ENCODE data around the gene ADGRD1. TPM values are rescaled to one million over a fixed set of nuclear protein-coding genes. Genes with fewer than 3 reads are reported as not detected.

Gene ADGRD1
- total and polyA plus RNA-seq, 4 donors = 9.9 to 15.4 (median 12.7) TPM

GRCh38 chr12:131084341-131085011 is 130.8 kb downstream of the ADGRD1 start:
- DNase-seq (ENCODE audit: low read depth in 4 of 6, low spot score in 6 of 6) = no peak
- H3K36me3 ChIP-seq (ENCODE audit: control insufficient read depth, insufficient read depth, low read length) = peaks cover 4% of the 10 kb centered on the region
- 94% methylated on average over 20 of the region's 28 CpGs for WGBS (ENCODE audit: insufficient coverage)
- no peaks in the 10 kb centered on the region for H3K27me3 ChIP-seq (ENCODE audit: control insufficient read depth, insufficient read depth, low read length)
- H3K4me3 ChIP-seq (ENCODE audit: low read depth, low read length) = no peak overlapping the region
- H3K4me1 ChIP-seq (ENCODE audit: control insufficient read depth, insufficient read depth, low read length) = no peaks in the 10 kb centered on the region
- H3K9me3 ChIP-seq (ENCODE audit: control insufficient read depth, insufficient read depth, low read length) = peaks cover 3% of the 10 kb centered on the region
- no peak overlapping the region for H3K27ac ChIP-seq (ENCODE audit: low read depth, low read length)

- H3K27me3 ChIP-seq (ENCODE audit: control insufficient read depth, insufficient read depth, low read length) = no peaks in the 10 kb centered on the region
- no peaks in the 10 kb centered on the region for H3K4me1 ChIP-seq (ENCODE audit: control insufficient read depth, insufficient read depth, low read length)
- DNase-seq (ENCODE audit: low read depth in 4 of 6, low spot score in 6 of 6) = no peak
- H3K36me3 ChIP-seq (ENCODE audit: control insufficient read depth, insufficient read depth, low read length) = peaks cover 4% of the 10 kb centered on the region
- H3K4me3 ChIP-seq (ENCODE audit: low read depth, low read length) = no peak overlapping the region
- no peak overlapping the region for H3K27ac ChIP-seq (ENCODE audit: low read depth, low read length)
- WGBS (ENCODE audit: insufficient coverage) = 91% methylated on average over 20 of the region's 22 CpGs
- peaks cover 3% of the 10 kb centered on the region for H3K9me3 ChIP-seq (ENCODE audit: control insufficient read depth, insufficient read depth, low read length)
Observed at GRCh38 chr12:131085125-131085815, 131.6 kb downstream of the ADGRD1 start.

- 95% methylated on average over 17 of the region's 24 CpGs for WGBS (ENCODE audit: insufficient coverage)
- H3K4me3 ChIP-seq (ENCODE audit: low read depth, low read length) = no peak overlapping the region
- no peaks in the 10 kb centered on the region for H3K27me3 ChIP-seq (ENCODE audit: control insufficient read depth, insufficient read depth, low read length)
- no peak overlapping the region for H3K27ac ChIP-seq (ENCODE audit: low read depth, low read length)
- H3K4me1 ChIP-seq (ENCODE audit: control insufficient read depth, insufficient read depth, low read length) = no peaks in the 10 kb centered on the region
- DNase-seq (ENCODE audit: low read depth in 4 of 6, low spot score in 6 of 6) = no peak
- peaks cover 4% of the 10 kb centered on the region for H3K36me3 ChIP-seq (ENCODE audit: control insufficient read depth, insufficient read depth, low read length)
- H3K9me3 ChIP-seq (ENCODE audit: control insufficient read depth, insufficient read depth, low read length) = no peaks in the 10 kb centered on the region
Observed at GRCh38 chr12:131085816-131086591, 132.3 kb downstream of the ADGRD1 start.

GRCh38 chr12:131087302-131087818 is 133.7 kb downstream of the ADGRD1 start:
- Histone ChIP-seq H3K27me3 (ENCODE audit: control insufficient read depth, insufficient read depth, low read length) (no peaks in the 10 kb centered on the region), H3K9me3 (ENCODE audit: control insufficient read depth, insufficient read depth, low read length) (no peaks in the 10 kb centered on the region), H3K4me1 (ENCODE audit: control insufficient read depth, insufficient read depth, low read length) (no peaks in the 10 kb centered on the region), H3K4me3 (ENCODE audit: low read depth, low read length) (no peak overlapping the region), H3K36me3 (ENCODE audit: control insufficient read depth, insufficient read depth, low read length) (peaks cover 4% of the 10 kb centered on the region), H3K27ac (ENCODE audit: low read depth, low read length) (no peak overlapping the region)
- no peak for DNase-seq (ENCODE audit: low read depth in 4 of 6, low spot score in 6 of 6)
- 88% methylated on average over 19 of the region's 24 CpGs for WGBS (ENCODE audit: insufficient coverage)

- no peak overlapping the region for H3K4me3 ChIP-seq (ENCODE audit: low read depth, low read length)
- H3K27ac ChIP-seq (ENCODE audit: low read depth, low read length) = no peak overlapping the region
- H3K4me1 ChIP-seq (ENCODE audit: control insufficient read depth, insufficient read depth, low read length) = no peaks in the 10 kb centered on the region
- no peak for DNase-seq (ENCODE audit: low read depth in 4 of 6, low spot score in 6 of 6)
- no peaks in the 10 kb centered on the region for H3K27me3 ChIP-seq (ENCODE audit: control insufficient read depth, insufficient read depth, low read length)
- H3K9me3 ChIP-seq (ENCODE audit: control insufficient read depth, insufficient read depth, low read length) = no peaks in the 10 kb centered on the region
- peaks cover 4% of the 10 kb centered on the region for H3K36me3 ChIP-seq (ENCODE audit: control insufficient read depth, insufficient read depth, low read length)
- WGBS (ENCODE audit: insufficient coverage) = 83% methylated on average over 34 of the region's 38 CpGs
Observed at GRCh38 chr12:131087991-131088700, 134.4 kb downstream of the ADGRD1 start.

GRCh38 chr12:131088701-131089530 is 135.2 kb downstream of the ADGRD1 start:
- DNase-seq (ENCODE audit: low read depth in 4 of 6, low spot score in 6 of 6) = no peak
- Histone ChIP-seq H3K27me3 (ENCODE audit: control insufficient read depth, insufficient read depth, low read length) (no peaks in the 10 kb centered on the region), H3K27ac (ENCODE audit: low read depth, low read length) (no peak overlapping the region), H3K36me3 (ENCODE audit: control insufficient read depth, insufficient read depth, low read length) (peaks cover 4% of the 10 kb centered on the region), H3K4me3 (ENCODE audit: low read depth, low read length) (no peak overlapping the region), H3K9me3 (ENCODE audit: control insufficient read depth, insufficient read depth, low read length) (no peaks in the 10 kb centered on the region), H3K4me1 (ENCODE audit: control insufficient read depth, insufficient read depth, low read length) (no peaks in the 10 kb centered on the region)
- 81% methylated on average over 25 of the region's 28 CpGs for WGBS (ENCODE audit: insufficient coverage)

DNA sequence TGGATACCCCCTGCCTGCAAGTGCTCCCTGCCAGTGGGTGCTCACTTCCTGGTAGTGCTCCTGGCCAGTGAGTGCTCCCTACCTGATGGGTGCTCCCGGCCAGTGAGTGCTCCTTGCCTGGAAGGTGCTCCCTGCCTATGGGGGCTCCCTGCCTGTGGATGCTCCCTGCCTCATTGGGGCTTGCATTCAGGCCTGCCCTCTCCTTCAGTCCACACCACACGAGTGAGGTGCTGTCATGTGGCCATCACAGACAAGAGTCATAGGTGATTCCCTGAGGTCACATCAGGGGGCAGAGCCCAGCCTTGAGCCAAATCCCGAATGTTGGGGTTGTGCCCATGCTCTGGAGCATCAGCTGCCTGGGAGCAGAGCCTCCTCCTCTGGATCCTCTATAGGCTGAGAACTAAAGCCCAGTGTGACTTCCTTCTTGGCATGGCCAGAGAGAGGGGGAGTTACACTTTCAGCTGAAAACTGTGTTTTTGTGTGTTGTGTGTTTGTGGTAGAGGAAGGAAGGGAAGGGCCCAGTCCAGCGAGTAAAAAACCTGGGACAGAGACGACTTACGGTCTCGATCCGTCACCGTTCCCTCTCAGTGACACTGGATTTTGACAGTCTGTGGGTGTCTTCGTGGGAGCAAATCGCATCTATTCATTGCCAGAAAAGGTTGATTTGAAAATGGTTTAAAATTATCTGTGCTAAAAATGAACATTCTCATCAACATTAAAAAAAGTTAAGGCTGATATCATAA is 136.0 kb downstream of the ADGRD1 start:
- H3K36me3 ChIP-seq (ENCODE audit: control insufficient read depth, insufficient read depth, low read length) = peaks cover 4% of the 10 kb centered on the region
- H3K4me3 ChIP-seq (ENCODE audit: low read depth, low read length) = no peak overlapping the region
- no peak for DNase-seq (ENCODE audit: low read depth in 4 of 6, low spot score in 6 of 6)
- H3K9me3 ChIP-seq (ENCODE audit: control insufficient read depth, insufficient read depth, low read length) = no peaks in the 10 kb centered on the region
- no peak overlapping the region for H3K27ac ChIP-seq (ENCODE audit: low read depth, low read length)
- no peaks in the 10 kb centered on the region for H3K27me3 ChIP-seq (ENCODE audit: control insufficient read depth, insufficient read depth, low read length)
- 67% methylated on average over 8 of the region's 11 CpGs for WGBS (ENCODE audit: insufficient coverage)
- no peaks in the 10 kb centered on the region for H3K4me1 ChIP-seq (ENCODE audit: control insufficient read depth, insufficient read depth, low read length)

GRCh38 chr12:131090274-131091210 is 136.8 kb downstream of the ADGRD1 start:
- no peaks in the 10 kb centered on the region for H3K27me3 ChIP-seq (ENCODE audit: control insufficient read depth, insufficient read depth, low read length)
- DNase-seq (ENCODE audit: low read depth in 4 of 6, low spot score in 6 of 6) = no peak
- H3K4me3 ChIP-seq (ENCODE audit: low read depth, low read length) = no peak overlapping the region
- no peaks in the 10 kb centered on the region for H3K9me3 ChIP-seq (ENCODE audit: control insufficient read depth, insufficient read depth, low read length)
- H3K27ac ChIP-seq (ENCODE audit: low read depth, low read length) = no peak overlapping the region
- H3K36me3 ChIP-seq (ENCODE audit: control insufficient read depth, insufficient read depth, low read length) = no peaks in the 10 kb centered on the region
- 87% methylated on average over 14 of the region's 14 CpGs for WGBS (ENCODE audit: insufficient coverage)
- H3K4me1 ChIP-seq (ENCODE audit: control insufficient read depth, insufficient read depth, low read length) = no peaks in the 10 kb centered on the region
